ENCODE measurements around the gene CLTCL1. TPM values are rescaled to one million over a fixed set of nuclear protein-coding genes. Genes with fewer than 3 reads are reported as not detected.
A peak's percentile ranks its signal among the peaks of the same experiment; 100 is the strongest.

CLTCL1 gene
- total RNA-seq, 1 donor from 2014 or later, result 6.8 TPM

GRCh38 chr22:19196841-19197612 lies 94.5 kb downstream of the CLTCL1 start:
- Histone ChIP-seq H3K27me3 (ENCODE audit: low read depth) (no peaks in the 10 kb centered on the region), H3K36me3 (peaks cover 12% of the 10 kb centered on the region), H3K4me3 (no peak overlapping the region), H3K4me1 (no peaks in the 10 kb centered on the region), H3K27ac (no peak overlapping the region), H3K9me3 (no peaks in the 10 kb centered on the region)
- ATAC-seq, result no peak
- DNase-seq, result no peak
- intact Hi-C loops (cut with DNase I), result no loop called here
- TF ChIP-seq CTCF (IDR thresholded peaks at IDR 0.05), result no peak

- H3K9me3 ChIP-seq, result no peaks in the 10 kb centered on the region
- intact Hi-C loops (cut with DNase I), result no loop called here
- H3K4me3 ChIP-seq, result no peak overlapping the region
- peaks cover 11% of the 10 kb centered on the region for H3K36me3 ChIP-seq
- peak in 1 of 2 donors; percentile 9 for ATAC-seq
- H3K27ac ChIP-seq, result no peak overlapping the region
- TF ChIP-seq CTCF (IDR thresholded peaks at IDR 0.05), result no peak
- H3K4me1 ChIP-seq, result no peaks in the 10 kb centered on the region
- DNase-seq, result no peak
- H3K27me3 ChIP-seq (ENCODE audit: low read depth), result no peaks in the 10 kb centered on the region
Observed at GRCh38 chr22:19195796-19196731, 95.5 kb downstream of the CLTCL1 start.

- TF ChIP-seq CTCF (IDR thresholded peaks at IDR 0.05), result no peak
- DNase-seq (no peak), ATAC-seq (no peak)
- H3K4me1 ChIP-seq, result no peaks in the 10 kb centered on the region
- intact Hi-C loops (cut with DNase I), result no loop called here
- H3K9me3 ChIP-seq, result no peaks in the 10 kb centered on the region
- H3K36me3 ChIP-seq, result peaks cover 9% of the 10 kb centered on the region
- H3K4me3 ChIP-seq, result no peak overlapping the region
- H3K27ac ChIP-seq, result no peak overlapping the region
- no peaks in the 10 kb centered on the region for H3K27me3 ChIP-seq (ENCODE audit: low read depth)
Observed at GRCh38 chr22:19194766-19195536, 96.6 kb downstream of the CLTCL1 start.

GRCh38 chr22:19193879-19194278 lies 97.6 kb downstream of the CLTCL1 start:
- Histone ChIP-seq H3K27me3 (ENCODE audit: low read depth) (no peaks in the 10 kb centered on the region), H3K9me3 (no peaks in the 10 kb centered on the region), H3K36me3 (peaks cover 4% of the 10 kb centered on the region), H3K4me1 (no peaks in the 10 kb centered on the region), H3K4me3 (no peak overlapping the region), H3K27ac (no peak overlapping the region)
- DNase-seq, result no peak
- intact Hi-C loops (cut with DNase I), result no loop called here
- no peak for TF ChIP-seq CTCF (IDR thresholded peaks at IDR 0.05)
- no peak for ATAC-seq
